ENCODE results near the gene HDAC1.

HDAC1 gene

DNA sequence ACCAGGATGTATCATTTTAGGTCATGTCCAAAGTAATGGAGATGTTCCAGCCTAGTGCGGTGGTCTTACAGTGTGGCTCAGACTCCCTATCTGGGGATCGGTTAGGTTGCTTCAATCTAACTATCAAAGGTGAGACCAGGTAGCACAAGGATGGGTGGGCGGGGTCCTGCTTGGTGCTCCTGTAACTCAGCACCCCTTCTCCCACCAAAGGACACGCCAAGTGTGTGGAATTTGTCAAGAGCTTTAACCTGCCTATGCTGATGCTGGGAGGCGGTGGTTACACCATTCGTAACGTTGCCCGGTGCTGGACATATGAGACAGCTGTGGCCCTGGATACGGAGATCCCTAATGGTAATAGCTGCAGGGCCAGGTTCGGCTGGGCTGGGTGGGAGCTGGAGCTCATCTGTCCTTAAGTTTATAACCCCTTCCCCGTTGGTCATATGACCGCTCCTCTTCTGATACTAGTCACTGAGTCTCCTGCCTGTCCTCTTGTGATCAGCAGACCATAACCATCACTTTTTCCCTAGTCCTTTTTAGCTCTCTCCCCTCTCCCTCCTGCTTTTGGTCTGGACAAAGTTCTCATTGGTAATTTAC, 38.8 kb downstream of the HDAC1 start:
- no peak for DNase-seq

GRCh38 chr1:32331549-32331948, 39.7 kb downstream of the HDAC1 start:
- no peak for DNase-seq

GRCh38 chr1:32332290-32333079, 40.6 kb downstream of the HDAC1 start:
- DNase-seq = no peak

DNA sequence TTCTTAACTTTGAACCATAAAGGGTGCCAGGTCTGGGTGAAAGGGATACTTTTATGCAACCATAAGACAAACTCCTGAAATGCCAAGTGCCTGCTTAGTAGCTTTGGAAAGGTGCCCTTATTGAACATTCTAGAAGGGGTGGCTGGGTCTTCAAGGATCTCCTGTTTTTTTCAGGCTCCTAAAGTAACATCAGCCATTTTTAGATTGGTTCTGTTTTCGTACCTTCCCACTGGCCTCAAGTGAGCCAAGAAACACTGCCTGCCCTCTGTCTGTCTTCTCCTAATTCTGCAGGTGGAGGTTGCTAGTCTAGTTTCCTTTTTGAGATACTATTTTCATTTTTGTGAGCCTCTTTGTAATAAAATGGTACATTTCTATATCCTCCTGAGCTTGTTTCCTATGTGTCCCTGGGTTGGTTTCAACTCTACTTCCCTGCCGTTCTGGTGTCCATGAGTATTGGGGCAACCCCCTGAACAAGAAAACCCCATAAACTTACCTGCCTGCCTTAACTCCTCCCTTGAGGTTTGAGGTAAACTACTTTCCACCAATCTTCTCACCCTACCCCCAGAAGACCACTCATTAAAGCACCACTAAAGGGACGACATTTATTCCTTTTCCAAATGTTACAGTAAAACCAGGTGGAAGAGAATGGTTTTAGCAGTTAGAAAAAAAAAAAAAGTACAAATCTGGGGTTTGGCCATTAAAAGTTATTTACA, 41.5 kb downstream of the HDAC1 start:
- DNase-seq = no peak

- no peak for DNase-seq
These were observed 42.5 kb downstream of the HDAC1 start for GRCh38 chr1:32334274-32334861.

GRCh38 chr1:32334864-32335534, 43.1 kb downstream of the HDAC1 start:
- peak; percentile 59 for DNase-seq

DNA sequence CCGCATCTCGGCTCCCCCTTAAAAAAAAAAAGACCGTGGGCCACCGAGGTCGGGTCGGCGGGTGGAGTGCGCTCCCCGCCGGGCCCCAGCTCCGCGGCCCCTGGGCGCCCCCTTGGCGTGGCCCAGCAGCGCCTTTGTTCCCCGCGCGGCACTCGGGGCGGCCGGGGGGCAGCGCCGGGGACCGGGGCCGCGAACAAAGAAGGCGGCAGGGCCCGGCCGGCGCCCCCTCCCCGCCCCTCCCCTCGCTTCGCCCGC, 43.6 kb downstream of the HDAC1 start:
- no peak for DNase-seq

DNA sequence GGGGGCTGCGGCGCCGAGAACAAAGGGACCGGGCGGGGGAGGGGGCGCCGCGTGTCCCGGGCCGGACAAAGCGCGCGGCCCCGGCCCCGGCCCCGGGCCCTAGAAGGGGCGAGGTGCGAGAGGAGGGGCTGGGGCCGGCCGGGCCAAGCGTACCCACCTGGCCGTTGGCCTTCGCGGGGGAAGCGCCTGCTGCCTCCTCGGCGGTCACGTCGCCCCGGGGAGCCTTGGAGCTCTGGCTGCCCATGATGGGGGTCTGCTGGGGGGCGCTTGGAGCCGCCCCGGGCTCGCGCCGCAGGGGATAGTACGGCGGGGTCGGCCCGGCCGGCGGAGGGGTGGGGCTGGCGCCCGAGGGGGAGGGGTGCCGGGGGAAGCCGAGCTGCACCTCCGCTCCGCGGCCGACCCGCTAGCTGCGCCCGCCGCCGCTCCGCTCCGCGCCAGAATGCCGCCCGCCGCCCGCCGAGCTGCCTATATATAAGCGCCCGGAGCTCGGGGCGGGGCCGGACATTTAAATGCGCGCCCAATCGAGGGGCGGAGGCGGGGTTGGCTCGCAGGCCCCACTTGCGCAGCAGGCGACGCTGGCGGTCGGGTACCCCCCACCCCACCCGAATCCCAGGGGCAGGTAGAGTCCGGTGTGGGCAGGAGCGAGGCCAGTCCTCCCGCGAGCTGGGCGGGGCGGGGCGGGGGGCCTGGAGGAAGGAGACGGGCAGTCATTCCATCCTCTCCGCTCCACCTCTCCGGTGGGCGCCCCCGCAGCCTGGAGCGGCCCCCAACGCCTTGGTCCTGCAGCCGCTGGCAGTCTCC, 44.1 kb downstream of the HDAC1 start, which contains the start of gene MARCKSL1:
Gene MARCKSL1, minus strand, starts transcription at position 444 of the 801 bp plus-strand sequence. Its CDS starts 200 bp downstream, at position 244.
- DNase-seq = peak; percentile 90

DNA sequence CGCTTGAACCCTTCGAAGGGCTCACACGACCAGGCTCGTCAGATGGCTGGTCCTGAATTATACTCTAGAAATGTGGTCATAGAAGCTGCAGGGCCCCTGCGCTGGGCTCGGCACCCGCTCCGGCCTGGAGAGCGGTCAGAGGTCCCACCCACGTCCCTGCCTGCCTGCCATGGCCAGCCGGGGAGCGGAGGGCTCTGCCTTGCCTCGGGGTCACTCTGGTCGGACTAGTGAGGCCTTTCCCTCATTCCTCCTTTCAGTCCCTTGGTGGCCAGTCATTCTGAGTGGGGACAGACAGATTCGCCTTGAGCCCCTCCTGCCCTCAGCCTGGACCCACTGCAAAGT, 44.7 kb downstream of the HDAC1 start:
- DNase-seq = no peak

DNA sequence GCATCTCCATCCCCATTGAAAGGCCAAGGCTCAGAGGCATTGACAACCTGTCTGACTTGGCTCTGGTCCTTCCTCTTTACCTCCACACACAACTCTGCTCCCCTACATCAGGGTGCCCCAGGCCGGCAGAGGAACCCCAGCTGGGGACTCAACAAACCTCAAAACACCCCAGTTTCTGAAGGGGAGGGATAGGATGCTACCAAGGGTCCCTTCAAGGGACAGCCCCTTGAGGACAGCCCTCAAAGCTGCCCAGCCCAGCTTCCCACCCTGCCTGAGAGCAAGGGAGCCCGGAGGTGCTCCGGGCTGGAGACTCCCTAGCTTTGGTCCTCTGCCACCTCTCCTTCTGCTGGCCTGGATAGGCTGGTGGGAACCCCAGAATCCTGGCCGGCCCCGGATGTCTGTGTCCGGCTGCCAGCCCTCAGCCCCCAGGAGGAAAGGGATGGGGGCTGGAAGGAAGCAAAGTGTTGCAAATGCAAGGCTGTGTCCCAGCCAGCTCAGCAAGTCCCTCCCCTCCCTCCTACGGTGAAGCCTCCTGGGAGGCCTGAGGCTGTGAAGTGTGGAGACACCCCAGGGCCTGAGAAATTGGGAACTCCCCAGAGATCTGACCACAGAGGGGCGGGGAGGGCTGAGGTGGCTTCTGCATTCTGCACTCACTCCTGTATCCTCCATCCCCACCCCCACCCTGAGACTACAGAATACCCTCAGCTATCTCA, 45.2 kb downstream of the HDAC1 start:
- DNase-seq = no peak

DNA sequence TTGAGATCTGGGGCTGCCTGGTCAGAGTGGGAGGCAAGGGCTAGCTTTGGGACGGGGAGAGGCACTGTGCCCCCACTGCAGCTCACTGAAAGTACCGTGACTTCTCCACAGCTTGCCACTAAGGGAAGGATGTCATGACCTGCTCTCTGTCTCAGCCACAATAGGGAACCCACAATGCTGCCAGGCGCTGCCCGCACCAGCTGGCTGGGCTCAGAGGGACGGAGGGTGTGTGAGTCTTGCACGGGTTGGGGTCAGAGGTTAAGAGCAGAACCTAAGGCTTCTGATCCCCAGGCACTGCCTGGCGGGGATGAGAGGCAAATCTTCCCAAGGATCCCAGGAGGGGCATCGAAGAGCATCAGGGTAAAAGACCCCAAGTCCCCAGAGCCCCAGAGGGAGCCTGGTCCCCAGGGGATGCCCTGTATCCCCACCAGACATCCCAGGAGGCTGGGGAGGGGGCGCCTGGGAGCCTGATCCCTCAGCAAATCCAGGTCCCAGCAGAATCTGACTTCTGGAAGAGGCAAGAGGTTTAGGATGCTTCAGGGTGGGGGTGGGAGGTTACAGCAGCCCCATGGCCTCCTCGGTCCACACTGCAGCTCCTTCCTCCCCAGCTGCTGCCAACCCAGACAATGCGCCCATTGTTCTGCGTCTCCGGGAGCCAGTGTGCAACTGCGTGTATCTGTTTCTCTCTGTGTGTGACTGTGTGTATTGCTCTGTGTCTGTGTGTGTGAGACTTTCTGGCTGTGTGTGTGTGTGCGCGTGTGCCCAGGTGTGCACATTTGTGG, 46.2 kb downstream of the HDAC1 start:
- DNase-seq = no peak

- no peak for DNase-seq
These were observed 46.8 kb downstream of the HDAC1 start for GRCh38 chr1:32338637-32339145.

DNA sequence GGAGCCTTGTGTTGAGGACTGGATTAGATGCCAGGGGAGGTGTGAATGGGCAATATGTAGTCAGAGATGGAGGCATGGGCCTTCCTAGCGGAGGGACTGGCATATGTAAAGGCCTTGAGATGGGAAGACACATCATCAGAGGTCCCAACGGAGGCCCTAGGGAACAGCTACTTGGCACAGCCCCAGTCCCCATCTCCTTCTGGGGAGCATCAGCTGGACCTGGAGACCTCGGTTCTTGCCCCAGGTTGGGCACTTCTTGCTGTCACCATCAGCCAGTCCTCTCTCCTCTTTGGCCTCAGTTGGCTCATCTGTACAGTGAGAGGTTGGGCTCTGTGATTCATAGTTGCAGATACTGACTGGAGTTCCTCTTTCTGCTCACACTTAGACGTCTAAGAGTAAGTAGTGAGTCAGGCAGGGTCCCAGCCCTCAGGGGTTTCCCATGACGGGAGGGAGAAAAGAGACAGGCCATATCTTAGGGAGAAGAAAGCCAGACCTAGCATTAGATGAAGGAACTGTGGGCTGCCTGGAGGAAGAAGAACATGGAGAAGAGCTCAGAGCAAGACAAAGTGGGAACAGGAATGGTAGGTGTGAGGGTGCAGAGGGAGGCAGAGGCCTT, 47.6 kb downstream of the HDAC1 start:
- DNase-seq = no peak

- no peak for DNase-seq
These were observed 49.4 kb downstream of the HDAC1 start for GRCh38 chr1:32341186-32341757.

GRCh38 chr1:32341971-32342370, 50.1 kb downstream of the HDAC1 start:
- DNase-seq = no peak

DNA sequence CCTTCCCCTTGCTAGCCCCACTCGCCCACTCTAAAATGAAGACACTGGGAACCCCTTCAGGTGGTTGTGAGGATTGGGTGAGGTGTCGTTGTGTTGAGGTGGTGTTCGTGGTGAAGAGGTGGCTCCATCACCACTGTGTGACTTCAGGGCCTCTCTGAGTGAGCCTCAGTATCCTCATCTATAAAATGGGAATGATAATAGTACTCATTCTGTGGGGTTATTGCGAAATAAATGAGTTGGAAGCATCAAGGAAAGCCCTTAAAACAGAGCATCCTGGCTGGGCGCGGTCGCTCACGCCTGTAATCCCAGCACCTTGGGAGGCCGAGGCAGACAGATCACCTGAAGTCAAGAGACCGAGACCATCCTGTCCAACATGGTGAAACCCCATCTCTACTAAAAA, 50.8 kb downstream of the HDAC1 start:
- no peak for DNase-seq

GRCh38 chr1:32345289-32345827, 53.5 kb downstream of the HDAC1 start:
- DNase-seq = no peak

GRCh38 chr1:32346532-32347157, 54.8 kb downstream of the HDAC1 start:
- no peak for DNase-seq

DNA sequence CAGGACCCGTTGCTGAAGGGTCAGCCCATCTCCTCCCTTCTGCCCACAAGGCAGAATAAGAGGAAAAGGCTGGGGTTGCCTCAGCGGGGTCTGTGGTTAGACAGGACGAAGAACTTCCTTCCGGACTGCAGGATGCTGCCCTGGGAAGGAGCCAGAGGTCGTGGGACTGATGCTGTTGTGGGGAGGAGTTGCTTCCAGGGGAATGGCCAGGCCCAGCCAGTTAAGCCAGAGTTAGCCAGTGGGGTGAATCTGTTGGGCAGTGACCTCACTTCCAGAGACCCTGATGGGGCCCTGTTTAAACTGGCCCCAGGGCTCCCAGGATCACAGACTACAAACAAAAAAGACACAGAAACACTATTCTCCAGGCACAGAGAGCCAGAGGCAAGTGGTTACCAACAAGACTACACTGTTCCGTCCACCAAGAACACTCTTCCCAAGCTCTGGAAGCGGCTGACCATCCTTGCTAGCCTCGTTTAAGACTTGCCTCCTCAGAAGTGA, 57.4 kb downstream of the HDAC1 start:
- no peak for DNase-seq

All from NCI-H774 (cell line).